HEK293 (cell line): ENCODE results near the gene GPX3.

Experiments used
- CTCF ChIA-PET: fragments of 350-600 bp; formaldehyde crosslinking; extraction: SDS; loops from one replicate; lab custom pipeline; 2021; ENCODE audit warnings: antibody characterized with exemption; lab: Yijun Ruan, JAX
- POLR2A ChIA-PET: fragments of 300-600 bp; formaldehyde crosslinking; extraction: SDS; loops from one replicate; lab custom pipeline; 2020; ENCODE audit warnings: antibody characterized with exemption, inconsistent platforms; lab: Yijun Ruan, JAX
- H3K27ac ChIP-seq: fragments of 200-500 bp; sonication (Bioruptor generic); 2 replicates; pipeline ENCODE4 v1.5.1; 2014; ENCODE audit warnings: low read depth, low read length, control low read depth, inconsistent platforms; ENCODE audit errors: extremely low read depth
- H3K36me3 ChIP-seq, 2 experiments: fragments of 200-500 bp in 1 of 2; sonication (Bioruptor generic) in 1 of 2; 1 replicate in 1 of 2; 2 replicates in 1 of 2; pipeline ENCODE4 v1.5.1; 2014 to 2017; ENCODE audit warnings: inconsistent platforms in 2 of 2, low read length in 2 of 2; ENCODE audit not compliant: control insufficient read depth in 2 of 2, insufficient read depth in 1 of 2
- H3K4me1 ChIP-seq: fragments of 200-500 bp; sonication (Bioruptor generic); 2 replicates; pipeline ENCODE4 v1.5.1; 2014; ENCODE audit warnings: mild to moderate bottlenecking, low read length, inconsistent platforms; ENCODE audit not compliant: control insufficient read depth, insufficient read depth
- H3K4me3 ChIP-seq: 2 replicates; pipeline ENCODE4 v1.5.1; 2011; ENCODE audit warnings: low read depth, mild to moderate bottlenecking, control low read depth, low read length, moderate library complexity
- H3K9me3 ChIP-seq: fragments of 200-500 bp; sonication (Bioruptor generic); 2 replicates; pipeline ENCODE4 v1.5.1; 2014; ENCODE audit warnings: low read depth, low read length, inconsistent platforms; ENCODE audit not compliant: control insufficient read depth, insufficient read depth
- EGR2 ChIP-seq: fragments of 450-650 bp; formaldehyde crosslinking; IDR thresholded peaks from 2 replicates; pipeline ENCODE4 v1.5.1; 2016; ENCODE audit warnings: low read depth, missing biosample characterization, missing genetic modification characterization
- KLF10 ChIP-seq: fragments of 450-650 bp; IDR thresholded peaks from 2 replicates; pipeline ENCODE4 v1.5.1; 2018; ENCODE audit warnings: missing biosample characterization, mild to moderate bottlenecking, missing genetic modification characterization
- MEIS1 ChIP-seq: sonication (generic); formaldehyde crosslinking; IDR thresholded peaks from 2 replicates; pipeline ENCODE4 v1.8.1; 2022; ENCODE audit warnings: missing genetic modification reagents, mild to moderate bottlenecking, borderline replicate concordance
- TRIM28 ChIP-seq: IDR thresholded peaks from 2 replicates; pipeline ENCODE4 v1.6.1; 2011; ENCODE audit warnings: low read length, control low read depth, borderline replicate concordance
- ZFHX2 ChIP-seq: fragments of 450-650 bp; formaldehyde crosslinking; conservative IDR thresholded peaks from 2 replicates; pipeline ENCODE4 v1.5.1; 2016; ENCODE audit warnings: missing biosample characterization, missing genetic modification characterization
- ZFP3 ChIP-seq: fragments of 450-650 bp; formaldehyde crosslinking; IDR thresholded peaks from 2 replicates; pipeline ENCODE4 v1.5.1; 2016; ENCODE audit warnings: low read depth, missing biosample characterization, missing genetic modification characterization
- ZNF10 ChIP-seq: fragments of 450-650 bp; formaldehyde crosslinking; IDR thresholded peaks from 2 replicates; pipeline ENCODE4 v1.5.1; 2017; ENCODE audit warnings: missing biosample characterization, missing genetic modification characterization
- ZNF133 ChIP-seq: fragments of 450-650 bp; formaldehyde crosslinking; IDR thresholded peaks from 2 replicates; pipeline ENCODE4 v1.5.1; 2016; ENCODE audit warnings: missing biosample characterization, missing genetic modification characterization
- ZNF350 ChIP-seq: fragments of 450-650 bp; formaldehyde crosslinking; IDR thresholded peaks from 2 replicates; pipeline ENCODE4 v1.5.0; 2017; ENCODE audit warnings: missing biosample characterization, mild to moderate bottlenecking, missing genetic modification characterization
- ZNF423 ChIP-seq: fragments of 450-650 bp; formaldehyde crosslinking; IDR thresholded peaks from 2 replicates; pipeline ENCODE4 v1.5.1; 2016; ENCODE audit warnings: missing biosample characterization, missing genetic modification characterization
- ZNF791 ChIP-seq: fragments of 450-650 bp; formaldehyde crosslinking; IDR thresholded peaks from 2 replicates; pipeline ENCODE4 v1.5.1; 2016; ENCODE audit warnings: missing biosample characterization, missing genetic modification characterization
- TF ChIP-seq, protein P1 (sequence below): fragments of 450-650 bp; formaldehyde crosslinking; IDR thresholded peaks from 2 replicates; pipeline ENCODE4 v1.5.1; 2016; ENCODE audit warnings: missing biosample characterization, missing genetic modification characterization
- TF ChIP-seq, protein P2 (sequence below): fragments of 450-650 bp; formaldehyde crosslinking; IDR thresholded peaks from 2 replicates; pipeline ENCODE4 v1.5.1; 2017; ENCODE audit warnings: missing biosample characterization, missing genetic modification characterization
- TF ChIP-seq, protein P3 (sequence below): fragments of 450-650 bp; formaldehyde crosslinking; IDR thresholded peaks from 2 replicates; pipeline ENCODE4 v1.5.1; 2016; ENCODE audit warnings: missing biosample characterization, missing genetic modification characterization

The GPX3 gene

DNA sequence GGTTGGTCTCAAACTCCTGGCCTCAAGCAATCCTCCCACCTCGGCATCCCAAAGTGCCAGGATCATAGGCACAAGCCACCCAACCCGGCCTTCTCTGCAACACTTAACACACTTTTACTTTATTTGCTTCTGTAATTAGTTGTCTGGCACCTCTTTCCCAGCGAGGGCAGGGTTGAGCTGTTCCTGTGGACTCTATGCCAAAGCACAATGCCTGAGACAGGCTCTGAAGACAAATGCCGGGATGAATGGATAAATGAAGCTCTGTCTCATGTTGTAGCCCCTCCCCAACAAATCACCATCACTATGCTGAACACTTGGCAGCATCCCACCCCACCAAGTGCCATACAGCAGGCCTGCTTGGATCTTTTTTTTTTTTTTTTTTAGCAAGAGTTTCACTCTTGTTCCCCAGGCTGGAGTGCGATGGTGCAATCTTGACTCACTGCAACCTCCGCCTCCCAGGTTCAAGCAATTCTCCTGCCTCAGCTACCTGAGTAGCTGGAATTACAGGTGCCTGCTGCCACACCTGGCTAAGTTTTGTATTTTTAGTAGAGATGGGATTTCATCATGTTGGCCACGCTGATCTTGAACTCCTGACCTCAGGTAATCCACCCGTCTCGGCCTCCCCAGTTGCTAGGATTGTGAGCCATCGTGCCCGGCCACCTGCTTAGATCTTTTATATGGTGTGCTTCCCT is 21.3 kb downstream of the GPX3 start (continued):
- TF ChIP-seq, protein P1, sequence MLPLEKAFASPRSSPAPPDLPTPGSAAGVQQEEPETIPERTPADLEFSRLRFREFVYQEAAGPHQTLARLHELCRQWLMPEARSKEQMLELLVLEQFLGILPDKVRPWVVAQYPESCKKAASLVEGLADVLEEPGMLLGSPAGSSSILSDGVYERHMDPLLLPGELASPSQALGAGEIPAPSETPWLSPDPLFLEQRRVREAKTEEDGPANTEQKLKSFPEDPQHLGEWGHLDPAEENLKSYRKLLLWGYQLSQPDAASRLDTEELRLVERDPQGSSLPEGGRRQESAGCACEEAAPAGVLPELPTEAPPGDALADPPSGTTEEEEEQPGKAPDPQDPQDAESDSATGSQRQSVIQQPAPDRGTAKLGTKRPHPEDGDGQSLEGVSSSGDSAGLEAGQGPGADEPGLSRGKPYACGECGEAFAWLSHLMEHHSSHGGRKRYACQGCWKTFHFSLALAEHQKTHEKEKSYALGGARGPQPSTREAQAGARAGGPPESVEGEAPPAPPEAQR, result no peak
- no peak for TF ChIP-seq ZNF10 (tag by site-specific recombination)

DNA sequence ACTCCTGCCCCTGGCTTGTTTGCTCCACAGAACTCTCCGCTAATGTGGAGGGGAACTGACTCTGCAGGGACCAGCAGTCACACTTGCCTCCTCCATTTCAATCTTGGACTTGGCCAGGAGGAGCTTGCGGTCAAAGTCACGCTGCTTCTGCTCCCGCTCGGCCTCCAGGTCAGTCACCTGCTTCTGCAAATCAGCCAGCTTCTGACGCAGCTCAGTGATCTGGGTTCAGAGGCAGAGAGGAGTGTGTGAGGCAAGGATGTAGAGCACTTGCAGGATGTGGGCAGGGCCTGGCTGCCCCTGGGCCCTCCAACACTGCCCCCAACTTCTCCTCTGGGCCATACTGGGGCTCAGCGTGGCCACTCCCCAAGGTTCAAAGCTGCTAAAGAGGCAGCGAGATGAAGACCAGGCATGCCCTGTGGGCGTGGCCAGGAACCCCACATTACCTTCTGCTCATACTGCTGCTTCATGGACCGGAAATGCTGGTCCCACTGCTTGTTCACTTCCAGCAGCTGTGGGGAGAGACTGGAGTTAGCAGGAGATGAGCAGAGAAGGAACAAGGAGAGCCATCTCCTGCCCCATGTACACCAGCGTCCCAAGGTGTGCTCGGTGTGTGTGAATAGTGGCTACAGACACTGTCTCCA is 22.2 kb downstream of the GPX3 start:
- H3K36me3 ChIP-seq, result peaks cover 29 to 82% of the 10 kb centered on the region in 2 experiments; a peak in 2 of 3 replicates
- POLR2A ChIA-PET, result interaction anchor here (0.7 kb wide), 1 partner anchor 38 kb away, joined by 3 read pairs; no protein-coding TSS in a partner anchor
- TF ChIP-seq ZNF423 (tag by site-specific recombination) (no peak), EGR2 (tag by site-specific recombination) (no peak), ZNF350 (tag by site-specific recombination) (no peak), ZNF791 (tag by site-specific recombination) (no peak)
- TF ChIP-seq, protein P2, sequence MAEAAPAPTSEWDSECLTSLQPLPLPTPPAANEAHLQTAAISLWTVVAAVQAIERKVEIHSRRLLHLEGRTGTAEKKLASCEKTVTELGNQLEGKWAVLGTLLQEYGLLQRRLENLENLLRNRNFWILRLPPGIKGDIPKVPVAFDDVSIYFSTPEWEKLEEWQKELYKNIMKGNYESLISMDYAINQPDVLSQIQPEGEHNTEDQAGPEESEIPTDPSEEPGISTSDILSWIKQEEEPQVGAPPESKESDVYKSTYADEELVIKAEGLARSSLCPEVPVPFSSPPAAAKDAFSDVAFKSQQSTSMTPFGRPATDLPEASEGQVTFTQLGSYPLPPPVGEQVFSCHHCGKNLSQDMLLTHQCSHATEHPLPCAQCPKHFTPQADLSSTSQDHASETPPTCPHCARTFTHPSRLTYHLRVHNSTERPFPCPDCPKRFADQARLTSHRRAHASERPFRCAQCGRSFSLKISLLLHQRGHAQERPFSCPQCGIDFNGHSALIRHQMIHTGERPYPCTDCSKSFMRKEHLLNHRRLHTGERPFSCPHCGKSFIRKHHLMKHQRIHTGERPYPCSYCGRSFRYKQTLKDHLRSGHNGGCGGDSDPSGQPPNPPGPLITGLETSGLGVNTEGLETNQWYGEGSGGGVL (tag by site-specific recombination), result no peak
- TF ChIP-seq, all 188 proteins: peak for 0
- H3K27ac ChIP-seq, result no peak overlapping the region
- no peak overlapping the region for H3K4me3 ChIP-seq
- H3K9me3 ChIP-seq, result no peaks in the 10 kb centered on the region
- CTCF ChIA-PET, result interaction anchor here (0.8 to 3.4 kb wide), 4 partner anchors 9 to 122 kb away, joined by 3 to 17 read pairs (median 7); no protein-coding TSS in a partner anchor
- no peaks in the 10 kb centered on the region for H3K4me1 ChIP-seq

DNA sequence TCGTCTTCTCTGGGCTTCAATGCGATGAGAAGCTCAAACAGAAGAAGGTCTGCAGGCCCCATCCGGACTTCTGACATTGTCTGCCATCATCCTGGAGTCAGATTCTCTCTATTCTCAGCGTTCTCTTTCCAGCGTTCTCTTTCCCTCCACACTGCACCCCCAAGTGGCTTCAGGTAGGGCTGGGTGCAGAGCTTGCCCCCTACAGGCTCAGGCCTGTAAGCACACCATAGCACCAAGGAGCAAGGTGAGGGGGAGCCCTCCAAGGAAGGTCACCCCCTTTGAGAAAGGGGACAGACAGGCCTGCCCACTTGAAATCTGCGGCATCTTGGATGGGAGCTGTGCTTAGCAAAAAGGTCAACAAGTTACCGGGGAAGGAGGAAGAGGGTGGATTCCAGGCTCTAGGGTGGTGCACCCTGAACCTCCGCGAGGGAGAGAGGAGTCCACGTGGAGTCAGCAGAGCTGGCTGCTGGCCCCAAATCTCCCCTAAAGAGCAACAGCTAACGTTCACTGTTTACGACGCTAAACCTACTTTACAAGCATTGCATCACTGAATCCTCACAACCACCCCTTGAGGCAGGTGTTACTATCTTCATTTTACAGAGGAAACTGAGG is 27.5 kb downstream of the GPX3 start:
- H3K27ac ChIP-seq, result no peak overlapping the region
- no peaks in the 10 kb centered on the region for H3K4me1 ChIP-seq
- H3K36me3 ChIP-seq, result peaks cover 25 to 75% of the 10 kb centered on the region in 2 experiments; a peak in 2 of 3 replicates
- no peaks in the 10 kb centered on the region for H3K9me3 ChIP-seq
- TF ChIP-seq KLF10 (tag by site-specific recombination) (no peak), MEIS1 (CRISPR knock-in tag) (no peak), ZFHX2 (tag by site-specific recombination) (no peak), ZNF133 (tag by site-specific recombination) (no peak), TRIM28 (no peak), ZFP3 (no peak)
- TF ChIP-seq, protein P3, sequence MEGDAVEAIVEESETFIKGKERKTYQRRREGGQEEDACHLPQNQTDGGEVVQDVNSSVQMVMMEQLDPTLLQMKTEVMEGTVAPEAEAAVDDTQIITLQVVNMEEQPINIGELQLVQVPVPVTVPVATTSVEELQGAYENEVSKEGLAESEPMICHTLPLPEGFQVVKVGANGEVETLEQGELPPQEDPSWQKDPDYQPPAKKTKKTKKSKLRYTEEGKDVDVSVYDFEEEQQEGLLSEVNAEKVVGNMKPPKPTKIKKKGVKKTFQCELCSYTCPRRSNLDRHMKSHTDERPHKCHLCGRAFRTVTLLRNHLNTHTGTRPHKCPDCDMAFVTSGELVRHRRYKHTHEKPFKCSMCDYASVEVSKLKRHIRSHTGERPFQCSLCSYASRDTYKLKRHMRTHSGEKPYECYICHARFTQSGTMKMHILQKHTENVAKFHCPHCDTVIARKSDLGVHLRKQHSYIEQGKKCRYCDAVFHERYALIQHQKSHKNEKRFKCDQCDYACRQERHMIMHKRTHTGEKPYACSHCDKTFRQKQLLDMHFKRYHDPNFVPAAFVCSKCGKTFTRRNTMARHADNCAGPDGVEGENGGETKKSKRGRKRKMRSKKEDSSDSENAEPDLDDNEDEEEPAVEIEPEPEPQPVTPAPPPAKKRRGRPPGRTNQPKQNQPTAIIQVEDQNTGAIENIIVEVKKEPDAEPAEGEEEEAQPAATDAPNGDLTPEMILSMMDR, result peak; percentile 79
- TF ChIP-seq, all 188 proteins: peak for 1
- CTCF ChIA-PET, result interaction anchor here (0.5 to 8.3 kb wide), 29 partner anchors 10 to 566 kb away, joined by 3 to 247 read pairs (median 4); no protein-coding TSS in a partner anchor
- H3K4me3 ChIP-seq, result no peak overlapping the region
- POLR2A ChIA-PET, result no interaction called here
